Inflammatory macrophage treated with lipopolysaccharide for 1 hour (primary cell): ENCODE data around the gene PTTG1.

Source experiments
- DNase-seq, 2 donors: peaks; one replicate each; pipeline ENCODE4 v3.0.0-alpha.2; 2020 to 2022

Gene PTTG1

DNA sequence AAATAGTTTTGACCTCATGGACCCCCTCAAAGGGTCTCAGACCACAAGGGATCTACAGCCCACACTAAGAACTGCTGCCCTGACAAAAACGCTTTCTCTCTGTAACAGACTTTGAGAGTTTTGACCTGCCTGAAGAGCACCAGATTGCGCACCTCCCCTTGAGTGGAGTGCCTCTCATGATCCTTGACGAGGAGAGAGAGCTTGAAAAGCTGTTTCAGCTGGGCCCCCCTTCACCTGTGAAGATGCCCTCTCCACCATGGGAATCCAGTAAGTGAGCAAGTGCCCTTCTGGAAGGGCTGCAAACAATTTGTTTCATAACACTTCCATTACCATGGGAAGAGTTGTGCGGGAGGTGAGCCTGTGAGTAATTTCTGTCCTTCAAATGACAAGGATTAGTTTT, 6.0 kb downstream of the PTTG1 start:
- DNase-seq, result no peak

DNA sequence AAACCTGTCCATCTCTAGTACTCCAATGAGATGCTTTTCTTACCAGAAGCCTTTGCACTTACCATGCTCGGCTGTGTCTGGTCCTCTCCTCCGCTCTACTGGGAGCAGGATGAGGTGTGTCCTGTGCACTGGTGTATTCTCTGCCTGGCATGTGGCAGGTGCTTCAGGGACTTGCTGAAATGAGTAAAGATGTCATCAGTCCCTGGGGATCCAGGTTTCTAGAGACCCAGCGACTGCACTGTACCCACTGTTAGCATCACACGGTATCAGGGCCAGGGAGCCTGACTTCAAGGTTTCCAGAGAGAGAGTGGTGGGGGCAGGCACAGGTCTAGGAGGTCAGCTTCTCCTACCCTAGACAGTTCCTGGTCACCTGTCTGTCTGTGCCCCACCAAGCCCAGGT, 10.5 kb downstream of the PTTG1 start:
- DNase-seq, result no peak

DNA sequence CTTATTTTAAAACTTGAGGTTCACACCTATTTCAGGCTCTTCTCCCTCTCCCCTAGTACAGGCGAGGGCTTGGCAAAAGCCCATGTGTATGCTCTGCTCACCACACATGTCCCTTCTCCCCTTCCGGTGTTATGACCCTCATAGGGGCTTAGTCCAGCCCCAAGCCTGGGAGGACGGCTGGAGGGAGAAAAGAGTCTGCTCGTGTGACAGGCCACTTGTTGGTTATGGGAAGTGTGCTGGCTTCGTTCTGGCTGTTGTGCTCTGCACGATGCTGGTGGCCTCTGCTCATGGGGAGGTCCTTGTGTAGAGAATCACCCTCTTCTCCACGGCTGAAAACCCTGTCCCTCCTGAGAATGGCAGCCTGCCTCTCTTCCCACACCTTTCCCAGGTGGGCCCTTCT, 11.1 kb downstream of the PTTG1 start:
- no peak for DNase-seq

DNA sequence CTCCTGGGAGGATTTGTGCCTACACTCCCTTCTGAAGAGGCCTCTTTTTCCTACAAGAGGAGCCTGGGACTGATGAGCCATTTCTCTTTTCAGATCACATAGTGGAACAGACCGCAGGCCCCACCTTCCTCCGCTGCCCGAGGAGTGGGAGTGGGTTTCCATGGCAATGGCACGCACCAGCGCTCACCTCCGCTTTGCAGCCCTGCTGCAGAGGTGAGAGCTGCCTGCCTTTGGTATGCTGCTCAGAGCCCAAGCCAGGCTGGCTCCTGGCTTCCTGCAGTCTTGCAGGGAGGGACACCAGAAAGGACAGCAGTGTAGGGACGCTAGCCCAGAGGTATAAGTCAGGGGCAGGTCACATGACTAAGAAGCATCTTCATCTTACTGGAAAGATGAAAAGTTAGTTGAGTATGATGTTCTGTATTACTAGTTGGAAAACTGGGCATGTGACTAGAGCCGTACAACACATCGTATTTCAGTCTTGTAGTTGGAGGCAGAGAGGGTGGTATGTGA, 12.4 kb downstream of the PTTG1 start:
- DNase-seq, result no peak

DNA sequence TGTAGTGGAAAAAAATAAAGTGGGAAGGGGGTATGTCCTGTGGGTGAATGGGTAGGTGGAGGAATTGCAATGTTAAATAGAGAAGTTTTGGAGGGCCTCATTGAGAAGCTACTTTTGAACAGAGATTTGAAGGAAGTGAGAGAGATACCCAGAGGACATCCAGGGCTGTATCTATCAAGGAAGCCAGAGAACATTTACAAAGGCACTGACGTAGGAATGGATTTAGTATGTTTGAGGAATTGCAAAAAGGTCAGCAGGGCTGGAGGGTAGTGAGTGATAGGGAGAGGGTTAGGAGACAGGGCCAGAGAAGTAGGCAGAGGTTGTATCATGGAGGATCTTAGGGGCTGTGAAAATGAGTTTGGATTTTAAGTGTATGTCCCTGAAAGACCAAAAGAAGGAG, 13.9 kb downstream of the PTTG1 start:
- DNase-seq, result peak; percentile 30 to 50

DNA sequence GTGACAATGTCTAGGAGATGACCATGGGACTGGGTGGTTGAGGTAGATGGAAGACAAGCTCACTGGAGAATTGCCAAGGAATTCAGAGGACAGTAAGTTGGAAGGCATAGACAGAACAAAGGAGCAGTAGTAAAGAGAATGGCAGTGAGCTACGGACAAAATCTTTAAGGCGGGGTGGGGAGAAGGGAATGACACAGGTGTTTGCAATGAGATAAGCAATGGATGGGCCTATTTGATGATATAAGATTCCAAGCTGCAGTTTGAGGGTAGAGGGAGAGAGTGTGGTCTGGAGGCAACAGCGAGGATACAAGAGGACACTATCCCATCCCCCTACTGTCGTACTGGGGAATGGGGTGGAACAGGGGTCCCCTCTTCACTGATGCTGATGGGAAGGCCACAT, 14.4 kb downstream of the PTTG1 start:
- DNase-seq, result no peak

DNA sequence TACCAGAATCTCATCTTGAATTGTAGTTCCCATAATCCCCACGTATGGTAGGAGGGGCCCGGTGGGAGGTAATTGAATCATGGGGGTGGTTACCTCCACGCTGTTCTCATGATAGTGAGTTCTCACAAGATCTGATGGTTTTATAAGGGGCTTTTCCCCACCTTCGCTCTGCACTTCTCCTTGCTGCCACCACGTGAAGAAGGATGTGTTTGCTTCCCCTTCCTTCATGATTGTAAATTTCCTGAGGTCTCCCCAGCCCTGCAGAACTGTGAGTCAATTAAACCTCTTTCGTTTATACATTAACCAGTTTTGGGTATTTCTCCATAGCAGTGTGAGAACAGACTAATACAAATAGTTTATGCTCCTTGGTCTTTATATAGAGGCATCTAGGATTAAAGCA, 15.0 kb downstream of the PTTG1 start:
- DNase-seq, result peak; percentile 79 to 94

DNA sequence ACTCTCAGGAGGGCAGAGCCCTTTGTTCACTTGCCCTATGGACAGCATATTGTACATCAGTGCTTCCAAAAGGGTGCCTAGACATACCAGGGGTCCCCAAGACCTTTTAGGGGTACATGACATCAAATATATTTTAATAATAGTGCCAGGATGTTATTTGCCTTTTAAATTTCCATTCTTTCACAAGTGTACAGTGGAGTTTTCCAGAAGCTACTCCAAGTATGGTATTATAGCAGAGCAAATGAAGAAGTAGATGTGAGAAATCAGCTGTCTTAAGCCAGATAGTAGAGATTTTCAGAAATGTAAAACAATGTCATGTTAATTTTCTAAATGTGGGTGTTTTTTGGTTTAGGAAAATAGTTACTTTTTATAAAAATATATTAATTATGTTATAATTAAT, 15.6 kb downstream of the PTTG1 start:
- peak; percentile 69 to 82 for DNase-seq

DNA sequence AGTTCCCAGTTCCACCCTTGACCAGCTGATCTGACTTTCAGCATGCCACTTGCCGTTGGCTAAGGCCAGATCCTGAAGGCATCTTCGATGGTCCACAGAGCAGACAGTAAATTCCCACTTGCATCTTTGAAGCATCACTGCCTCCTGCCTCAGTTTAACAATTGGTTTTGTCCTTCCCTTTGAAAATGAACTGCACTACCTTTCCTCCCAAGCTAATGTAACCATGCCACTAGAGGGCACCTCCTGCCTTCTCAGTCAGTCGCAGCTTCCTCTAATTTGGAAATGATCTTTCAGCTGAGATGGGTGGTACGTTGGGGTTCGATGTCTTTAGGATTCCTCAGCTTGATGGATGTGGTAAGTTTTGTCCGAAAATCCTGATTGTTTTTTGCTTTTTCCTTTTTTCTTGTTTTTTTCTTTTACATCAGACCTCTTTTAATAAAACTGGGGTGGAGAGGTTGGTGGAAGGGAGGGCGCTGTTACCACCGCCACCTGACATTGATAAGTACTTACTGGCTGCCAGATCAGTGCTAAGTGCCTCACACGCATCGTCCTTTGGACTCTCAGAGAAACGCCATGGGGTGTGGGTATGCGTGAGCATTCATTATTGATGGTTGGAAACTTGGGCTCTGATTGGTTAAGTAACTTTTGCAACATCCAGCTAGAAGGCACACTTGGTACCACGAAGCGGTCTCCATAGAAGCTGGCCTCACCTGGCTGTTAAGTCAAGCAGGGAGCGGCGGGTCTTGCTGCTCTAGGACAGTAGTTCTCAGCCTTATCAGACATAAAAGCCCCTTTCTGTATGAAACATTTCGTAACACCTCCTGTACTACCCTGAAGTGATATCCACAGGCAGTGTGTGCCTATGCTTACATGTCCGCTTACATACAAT, 16.9 kb downstream of the PTTG1 start:
- DNase-seq, result peak; percentile 76 to 85

DNA sequence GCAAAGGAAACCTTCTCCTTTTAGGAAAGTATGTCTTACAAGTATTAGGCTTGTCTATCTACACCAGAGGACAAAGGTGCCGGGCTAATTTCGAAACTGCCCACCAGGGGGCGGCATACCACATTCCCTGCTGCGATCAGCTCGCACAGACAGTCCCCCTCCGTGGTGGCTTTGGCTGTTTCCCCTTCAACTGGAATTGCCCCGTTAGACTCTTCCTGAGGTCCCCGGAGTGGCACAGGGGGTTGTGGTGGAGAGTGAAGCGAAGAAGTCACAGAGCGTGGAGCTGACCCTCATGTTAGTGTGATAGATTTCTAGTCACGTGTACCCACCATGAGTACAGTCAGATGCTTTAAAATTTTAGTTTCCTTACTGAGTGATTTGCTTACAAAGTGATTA, 17.5 kb downstream of the PTTG1 start:
- DNase-seq, result peak; percentile 84 to 97

DNA sequence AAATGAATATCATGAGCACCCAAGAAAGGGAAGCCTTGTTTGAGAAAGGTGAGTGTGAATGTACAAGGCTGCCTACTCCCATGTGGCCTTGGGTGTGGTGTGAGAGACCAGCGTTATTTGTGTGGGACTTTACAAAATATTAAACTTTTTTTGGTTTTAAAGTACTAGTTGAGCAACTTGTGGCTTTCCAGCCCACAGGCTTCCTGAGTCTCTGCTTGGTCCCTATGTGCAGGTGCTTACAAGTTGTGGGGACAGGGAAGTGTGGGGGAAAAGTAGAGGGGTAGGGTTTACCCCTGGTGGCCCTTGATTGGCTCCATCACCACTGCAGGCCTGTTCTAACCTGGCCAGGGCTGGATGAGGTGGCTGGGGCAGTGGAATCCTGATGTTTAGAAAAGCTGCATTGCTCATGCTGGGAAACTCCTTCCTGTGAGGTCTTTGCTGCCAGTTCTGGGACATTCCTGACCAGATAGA, 19.7 kb downstream of the PTTG1 start:
- DNase-seq, result peak; percentile 67 to 89

DNA sequence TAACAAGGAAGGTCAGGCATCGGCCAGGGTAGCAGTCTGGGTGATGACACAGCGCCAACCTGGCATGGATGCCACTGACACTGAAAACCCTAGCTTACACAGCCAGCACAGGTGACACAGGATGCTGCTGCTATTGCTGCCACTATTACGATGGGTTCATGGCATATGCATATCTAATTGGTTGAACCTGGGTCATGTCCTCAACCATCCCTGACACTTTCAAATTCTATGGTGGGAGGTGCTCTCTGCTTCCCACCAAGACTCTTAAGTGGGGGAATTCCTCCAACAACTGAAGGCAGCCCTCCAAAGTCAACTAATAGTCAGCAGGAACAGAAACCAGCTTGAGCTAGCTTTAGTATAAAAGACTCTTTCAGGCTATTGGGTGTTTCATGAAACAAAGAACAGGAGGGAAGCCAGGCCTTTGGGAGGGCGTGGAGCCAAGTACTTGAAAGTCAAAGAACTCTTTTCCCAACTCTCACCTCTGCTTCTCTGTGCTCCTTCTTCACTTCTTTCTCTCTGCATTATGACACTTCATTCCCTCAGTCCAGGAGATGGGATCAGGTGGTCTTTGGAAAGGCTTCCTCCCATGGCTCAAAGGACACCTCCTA, 21.3 kb downstream of the PTTG1 start:
- peak in 1 of 2 donors; percentile 65 for DNase-seq

DNA sequence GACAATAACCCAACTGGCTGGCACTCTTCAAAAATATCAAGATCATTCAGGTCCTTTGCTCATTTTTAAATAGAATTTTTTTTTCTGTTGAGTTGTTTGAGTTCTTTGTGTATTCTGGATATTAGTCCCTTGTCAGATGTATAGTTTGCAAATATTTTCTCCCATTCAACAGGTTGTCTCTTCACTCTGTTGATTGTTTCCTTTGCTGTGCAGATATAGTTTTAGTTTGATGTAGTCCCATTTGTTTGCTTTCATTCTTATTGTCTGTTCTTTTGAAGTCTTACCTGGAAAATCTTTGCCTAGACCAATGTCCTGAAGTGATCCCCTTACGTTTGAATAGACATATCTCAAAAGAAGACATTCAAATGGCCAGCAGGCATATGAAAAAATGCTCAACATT, 22.8 kb downstream of the PTTG1 start:
- no peak for DNase-seq

DNA sequence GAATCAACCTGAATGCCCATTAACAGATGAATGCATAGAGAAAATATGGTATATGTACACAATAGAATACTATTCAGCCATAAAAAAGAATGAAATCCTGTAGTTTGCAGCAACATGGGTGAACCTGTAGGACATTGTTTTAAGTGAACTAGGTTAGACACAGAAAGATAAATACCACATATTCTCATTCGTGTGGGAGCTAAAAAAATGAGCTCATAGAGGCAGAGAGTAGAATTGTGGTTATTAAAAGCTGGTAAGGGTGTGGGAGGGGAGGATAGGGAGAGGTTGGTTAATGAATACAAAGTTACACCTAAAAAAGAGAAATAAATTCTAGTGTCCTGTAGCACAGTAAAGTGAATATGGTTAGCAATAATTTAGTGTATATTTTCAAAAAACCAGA, 23.5 kb downstream of the PTTG1 start:
- DNase-seq, result peak in 1 of 2 donors; percentile 69

DNA sequence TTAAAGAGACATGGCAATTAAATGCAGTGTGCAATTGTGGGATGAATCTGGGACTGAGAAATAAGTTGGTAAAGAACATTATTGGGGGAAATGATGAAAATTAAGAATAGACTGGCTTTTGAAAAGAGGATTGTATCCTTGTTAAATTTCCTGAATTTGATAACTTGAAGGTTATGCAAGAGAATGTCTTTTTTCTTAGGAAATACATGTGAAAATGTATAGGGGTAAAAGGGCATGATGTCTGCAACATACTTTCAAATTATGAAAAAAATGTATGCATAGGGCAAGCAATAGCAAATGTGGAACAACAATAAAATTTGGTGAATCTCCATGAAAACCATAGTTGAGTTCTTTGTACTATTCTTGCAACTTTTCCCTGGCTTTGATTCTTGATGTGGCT, 24.1 kb downstream of the PTTG1 start:
- peak; percentile 80 to 92 for DNase-seq

DNA sequence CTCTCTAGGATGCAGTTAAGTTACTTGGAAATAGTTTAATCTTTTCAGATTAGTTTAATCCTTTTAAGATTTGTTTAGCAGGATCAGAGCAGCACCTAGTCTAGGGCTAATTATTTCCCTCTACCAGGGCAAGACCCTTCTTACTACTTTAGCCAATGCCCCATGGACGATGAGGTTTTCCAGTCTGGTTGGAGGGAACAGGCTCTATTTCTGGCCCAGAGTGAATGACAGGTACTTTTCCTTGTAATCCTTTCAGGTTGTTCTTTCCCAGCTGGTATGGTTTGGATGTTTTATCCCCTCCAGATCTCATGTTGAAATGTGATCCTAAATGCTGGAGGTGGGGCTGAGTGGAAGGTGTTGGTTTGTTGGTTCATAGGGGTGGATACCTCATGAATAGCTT, 27.2 kb downstream of the PTTG1 start:
- no peak for DNase-seq

DNA sequence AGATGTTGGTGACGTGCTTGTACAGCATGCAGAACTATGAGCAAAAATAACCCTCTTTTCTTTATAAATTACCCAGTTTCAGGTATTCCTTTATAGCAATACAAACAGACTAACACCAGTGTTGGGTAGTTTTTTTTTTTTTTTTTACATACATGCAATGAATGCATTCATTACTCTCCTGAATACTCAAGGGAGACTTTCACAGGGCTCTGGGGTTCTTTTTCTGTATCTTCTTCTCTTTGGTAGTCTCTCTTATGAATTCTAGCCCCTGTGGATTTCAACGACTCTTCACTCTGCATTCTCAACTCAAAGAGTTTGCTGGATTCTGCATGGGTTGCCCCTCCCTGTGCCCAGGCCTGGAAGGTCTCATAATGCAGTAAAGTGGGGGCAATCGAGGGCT, 27.8 kb downstream of the PTTG1 start:
- no peak for DNase-seq

DNA sequence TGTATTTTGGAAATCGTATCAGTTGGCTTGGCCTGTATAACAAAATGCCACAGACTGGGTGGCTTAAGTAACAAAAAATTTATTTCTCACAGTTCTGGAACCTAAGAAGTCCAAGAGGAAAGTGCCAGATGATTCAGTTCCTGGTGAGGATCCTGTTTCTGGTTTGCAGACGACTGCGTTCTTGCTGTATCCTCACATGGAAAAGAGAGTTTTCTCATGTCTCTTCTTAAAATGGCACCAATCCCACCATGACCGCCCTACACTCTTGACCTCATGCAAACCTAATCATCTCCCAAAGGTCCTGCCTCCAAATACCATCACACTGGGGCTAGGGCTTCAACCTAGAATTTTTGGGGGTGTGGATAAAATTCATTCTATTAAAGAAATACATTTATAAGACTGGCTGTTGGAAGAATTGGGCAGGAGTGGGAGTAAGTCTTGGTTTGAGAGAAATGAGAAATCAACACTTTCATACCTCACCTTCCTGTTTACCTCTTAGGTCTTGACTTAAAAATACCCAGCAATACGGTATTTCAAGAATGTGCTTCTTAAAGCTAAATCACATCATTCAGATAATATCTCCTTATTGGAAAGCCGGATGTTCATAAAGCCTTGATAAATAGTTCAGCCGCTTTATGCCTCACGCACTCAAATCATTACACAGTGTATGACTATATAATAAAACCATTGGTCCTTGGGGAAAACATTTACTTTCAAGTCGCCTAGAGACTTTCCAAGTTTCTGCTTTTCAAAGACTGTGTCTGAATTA, 28.7 kb downstream of the PTTG1 start:
- DNase-seq, result no peak

DNA sequence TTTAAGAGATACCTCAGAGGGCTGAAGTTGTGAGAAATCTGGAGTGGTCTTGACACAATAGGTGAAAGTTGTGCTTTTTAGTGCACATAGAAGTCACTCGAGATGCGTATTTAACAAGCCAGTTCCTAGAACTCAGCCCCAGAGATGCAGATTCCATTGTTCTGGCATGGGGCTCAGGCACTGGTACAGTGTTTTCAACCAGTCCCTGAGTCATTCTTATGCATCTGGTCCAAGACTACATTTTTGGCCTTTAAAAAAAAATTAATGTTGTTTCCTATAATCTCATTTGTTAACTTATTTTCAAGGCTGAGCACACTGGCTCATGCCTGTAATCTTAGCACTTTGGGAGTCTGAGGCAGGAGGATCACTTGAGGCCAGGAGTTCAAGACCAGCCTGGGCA, 29.6 kb downstream of the PTTG1 start:
- DNase-seq, result no peak

DNA sequence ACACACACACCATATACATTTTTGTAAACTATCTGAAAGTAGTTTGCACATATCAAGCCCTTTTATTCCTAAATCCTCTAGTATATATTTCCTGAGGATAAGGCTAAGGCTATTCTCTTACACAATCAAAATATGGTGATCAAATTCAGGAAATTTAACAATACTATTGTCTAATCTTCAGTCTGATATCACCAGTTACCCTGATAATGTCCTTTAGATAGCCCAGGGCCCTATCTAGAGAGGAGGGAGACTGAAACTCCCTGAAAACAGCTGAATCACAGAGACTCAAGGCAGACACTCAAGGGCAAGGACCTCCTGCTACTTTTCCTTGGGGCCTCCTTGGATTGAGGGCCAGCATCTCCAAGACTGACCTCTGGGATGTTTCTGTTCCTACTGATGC, 30.4 kb downstream of the PTTG1 start:
- DNase-seq, result peak in 1 of 2 donors; percentile 78

DNA sequence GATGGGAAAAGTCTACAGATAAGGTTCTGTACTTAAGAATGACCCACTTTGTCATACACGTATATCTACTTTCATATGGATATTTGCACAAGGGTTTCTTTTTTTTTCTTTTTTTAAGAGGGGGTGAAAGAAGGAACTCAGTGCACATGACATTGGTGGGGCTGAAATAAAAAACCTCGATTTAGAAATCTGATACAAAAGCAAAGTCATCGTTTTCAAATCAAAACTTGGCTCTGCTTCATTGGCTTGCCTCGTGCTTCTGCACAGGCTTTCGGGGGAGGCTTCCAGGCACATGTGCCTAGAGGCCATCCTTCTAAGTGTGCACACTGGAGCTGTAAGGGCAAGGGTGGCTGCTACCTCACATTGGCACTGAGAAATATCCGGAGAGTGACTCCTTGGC, 31.1 kb downstream of the PTTG1 start:
- peak; percentile 69 to 96 for DNase-seq

DNA sequence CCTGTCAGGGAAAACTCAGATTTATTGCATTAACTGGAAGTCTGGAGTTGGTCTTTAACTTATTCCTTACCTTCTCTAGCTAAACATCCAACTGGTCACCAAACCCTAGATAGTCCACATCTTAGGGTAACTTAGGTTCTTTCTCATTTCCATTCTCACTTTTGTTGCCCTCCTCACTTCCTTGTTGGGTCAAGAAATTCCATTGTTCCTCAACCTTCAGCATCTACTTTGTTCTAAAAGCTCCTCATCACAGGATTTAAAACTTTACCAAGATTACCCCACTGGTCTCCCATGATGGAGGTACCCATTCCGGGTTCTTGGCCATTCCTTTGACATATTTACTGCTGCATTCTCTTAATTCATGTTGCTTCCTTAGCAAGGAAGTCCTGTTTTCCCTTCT, 32.1 kb downstream of the PTTG1 start:
- peak; percentile 49 to 85 for DNase-seq

DNA sequence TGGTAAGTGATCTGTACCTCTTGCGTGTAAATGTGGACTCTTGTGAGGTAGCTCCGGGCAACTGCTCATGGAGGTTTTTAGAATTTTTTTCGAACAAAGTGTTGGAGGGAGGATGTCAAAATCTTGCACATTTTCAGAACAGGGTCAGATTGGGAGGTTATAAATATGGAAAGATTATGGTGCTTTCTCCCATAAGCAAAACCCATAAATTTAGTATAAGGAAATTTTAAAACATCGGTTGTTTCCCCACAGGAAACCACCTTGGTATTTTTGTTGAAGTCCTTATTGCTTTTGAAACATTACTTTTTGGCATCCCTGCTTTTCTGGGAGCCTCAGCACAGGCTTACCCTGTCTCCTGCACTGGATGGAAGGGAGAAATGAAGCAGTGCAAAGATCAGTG, 33.9 kb downstream of the PTTG1 start:
- peak in 1 of 2 donors; percentile 70 for DNase-seq
